ENCODE measurements around the gene TNS3. TPM values are rescaled to one million over a fixed set of nuclear protein-coding genes. Genes with fewer than 3 reads are reported as not detected.

Gene TNS3
- total and polyA plus RNA-seq, 10 donors, result 17.7 to 247 (median 147) TPM

DNA sequence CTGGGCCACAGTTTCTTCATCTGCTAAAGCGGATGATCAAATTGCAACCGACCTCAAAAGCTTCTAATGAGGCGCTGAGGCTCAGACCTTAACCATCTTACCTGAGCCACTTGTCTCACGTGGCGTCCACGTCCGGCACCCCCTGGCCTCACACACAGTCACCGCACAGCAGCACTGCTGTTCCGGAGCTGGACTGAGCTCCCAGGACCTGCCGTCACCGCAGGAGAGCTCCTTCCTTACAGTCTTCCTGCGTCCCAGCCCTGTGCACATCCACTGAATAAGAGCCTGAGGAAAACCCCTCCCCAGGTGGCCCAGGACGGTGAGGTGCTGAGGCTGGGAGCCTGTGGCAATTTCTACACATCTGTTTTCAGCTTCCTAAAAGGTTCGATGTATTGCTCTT, 35.7 kb downstream of the TNS3 start:
- intact Hi-C loops (cut with DNase I; ENCODE audit: low total_unique reads), result no loop called here
- no peaks in the 10 kb centered on the region for H3K27me3 ChIP-seq (replicated peaks in 1 of 7)
- H3K9me3 ChIP-seq, result no peaks in the 10 kb centered on the region
- no peak overlapping the region for H3K4me3 ChIP-seq
- H3K4me1 ChIP-seq, result peaks cover 0 to 70% (median 24%) of the 10 kb centered on the region in 6 donors
- DNase-seq, result peak; percentile 69
- WGBS, 5 donors, result 91 to 95% (median 93%) methylated on average over 14 of the region's 14 CpGs
- H3K36me3 ChIP-seq, result peaks cover 0 to 34% (median 0%) of the 10 kb centered on the region in 6 donors
- H3K27ac ChIP-seq, result no peak overlapping the region
- TF ChIP-seq POLR2AphosphoS5 (IDR thresholded peaks at IDR 0.05) (peak in 1 of 3 donors; percentile 21), POLR2A (IDR thresholded peaks at IDR 0.05) (no peak)
- TF ChIP-seq, protein P1, sequence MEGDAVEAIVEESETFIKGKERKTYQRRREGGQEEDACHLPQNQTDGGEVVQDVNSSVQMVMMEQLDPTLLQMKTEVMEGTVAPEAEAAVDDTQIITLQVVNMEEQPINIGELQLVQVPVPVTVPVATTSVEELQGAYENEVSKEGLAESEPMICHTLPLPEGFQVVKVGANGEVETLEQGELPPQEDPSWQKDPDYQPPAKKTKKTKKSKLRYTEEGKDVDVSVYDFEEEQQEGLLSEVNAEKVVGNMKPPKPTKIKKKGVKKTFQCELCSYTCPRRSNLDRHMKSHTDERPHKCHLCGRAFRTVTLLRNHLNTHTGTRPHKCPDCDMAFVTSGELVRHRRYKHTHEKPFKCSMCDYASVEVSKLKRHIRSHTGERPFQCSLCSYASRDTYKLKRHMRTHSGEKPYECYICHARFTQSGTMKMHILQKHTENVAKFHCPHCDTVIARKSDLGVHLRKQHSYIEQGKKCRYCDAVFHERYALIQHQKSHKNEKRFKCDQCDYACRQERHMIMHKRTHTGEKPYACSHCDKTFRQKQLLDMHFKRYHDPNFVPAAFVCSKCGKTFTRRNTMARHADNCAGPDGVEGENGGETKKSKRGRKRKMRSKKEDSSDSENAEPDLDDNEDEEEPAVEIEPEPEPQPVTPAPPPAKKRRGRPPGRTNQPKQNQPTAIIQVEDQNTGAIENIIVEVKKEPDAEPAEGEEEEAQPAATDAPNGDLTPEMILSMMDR (IDR thresholded peaks at IDR 0.05 in 8 of 11, conservative IDR thresholded peaks at IDR 0.05 in 3 of 11), result no peak

DNA sequence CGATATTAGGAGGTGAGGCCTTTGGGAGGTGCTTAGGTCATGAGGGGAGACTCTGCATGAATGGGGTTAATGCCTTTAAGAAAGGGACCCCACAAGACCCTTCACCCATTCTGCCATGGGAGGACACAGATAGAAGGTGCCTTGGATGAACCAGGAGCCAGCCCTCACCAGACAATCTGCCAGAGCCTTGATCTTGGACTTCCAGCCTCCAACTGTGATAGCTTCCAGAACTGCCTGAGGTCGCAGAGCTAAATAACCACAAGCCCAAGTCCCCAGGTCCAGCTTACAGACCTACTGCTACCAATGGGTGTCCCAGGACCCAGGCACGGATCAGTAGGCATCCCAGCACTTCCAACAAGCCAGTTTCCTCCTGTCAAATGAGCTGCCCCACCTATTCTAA, 37.5 kb downstream of the TNS3 start:
- 78 to 92% (median 82%) methylated on average over 3 of the region's 3 CpGs for WGBS, 5 donors
- Histone ChIP-seq H3K4me1 (peaks cover 0 to 76% (median 26%) of the 10 kb centered on the region in 6 donors), H3K4me3 (no peak overlapping the region), H3K9me3 (no peaks in the 10 kb centered on the region), H3K36me3 (peaks cover 0 to 34% (median 0%) of the 10 kb centered on the region in 6 donors), H3K27me3 (replicated peaks in 1 of 7) (no peaks in the 10 kb centered on the region), H3K27ac (peak overlapping the region in 5 of 8 donors; percentile 20 to 69 (median 34))
- peak; percentile 56 for DNase-seq
- intact Hi-C loops (cut with DNase I; ENCODE audit: low total_unique reads), result no loop called here
- TF ChIP-seq POLR2AphosphoS5 (IDR thresholded peaks at IDR 0.05) (no peak), POLR2A (IDR thresholded peaks at IDR 0.05) (no peak)
- TF ChIP-seq, protein P1 (IDR thresholded peaks at IDR 0.05 in 8 of 11, conservative IDR thresholded peaks at IDR 0.05 in 3 of 11), result no peak

DNA sequence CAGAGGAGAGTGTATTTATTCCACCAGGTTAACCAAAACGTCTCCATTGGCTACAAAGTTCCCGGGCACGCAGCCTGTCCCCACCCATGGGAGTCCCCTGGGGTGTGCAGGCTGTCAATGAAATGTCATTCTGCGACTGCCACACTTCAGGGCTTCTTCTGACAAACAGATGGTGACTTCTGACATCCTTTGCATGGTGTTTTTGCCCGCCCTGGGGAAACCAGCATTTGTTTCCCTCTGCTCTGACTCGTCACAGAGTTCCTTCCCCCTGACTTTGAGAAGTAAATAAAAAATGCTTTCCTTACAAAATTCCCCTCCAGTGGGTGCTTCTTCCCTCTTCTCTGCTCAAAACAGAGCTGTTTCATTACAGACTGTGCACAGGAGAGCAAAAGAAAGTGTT, 38.2 kb downstream of the TNS3 start:
- Histone ChIP-seq H3K27ac (peak overlapping the region in 7 of 8 donors; percentile 2 to 69 (median 34)), H3K9me3 (no peaks in the 10 kb centered on the region), H3K27me3 (replicated peaks in 1 of 7) (no peaks in the 10 kb centered on the region), H3K4me1 (peaks cover 0 to 79% (median 32%) of the 10 kb centered on the region in 6 donors), H3K36me3 (peaks cover 0 to 34% (median 0%) of the 10 kb centered on the region in 6 donors), H3K4me3 (no peak overlapping the region)
- DNase-seq, result peak; percentile 69
- intact Hi-C loops (cut with DNase I; ENCODE audit: low total_unique reads), result no loop called here
- 43 to 54% (median 47%) methylated on average over 6 of the region's 6 CpGs for WGBS, 5 donors
- TF ChIP-seq POLR2AphosphoS5 (IDR thresholded peaks at IDR 0.05), result peak in 1 of 3 donors; percentile 19
- TF ChIP-seq, protein P1 (IDR thresholded peaks at IDR 0.05 in 8 of 11, conservative IDR thresholded peaks at IDR 0.05 in 3 of 11), result no peak

DNA sequence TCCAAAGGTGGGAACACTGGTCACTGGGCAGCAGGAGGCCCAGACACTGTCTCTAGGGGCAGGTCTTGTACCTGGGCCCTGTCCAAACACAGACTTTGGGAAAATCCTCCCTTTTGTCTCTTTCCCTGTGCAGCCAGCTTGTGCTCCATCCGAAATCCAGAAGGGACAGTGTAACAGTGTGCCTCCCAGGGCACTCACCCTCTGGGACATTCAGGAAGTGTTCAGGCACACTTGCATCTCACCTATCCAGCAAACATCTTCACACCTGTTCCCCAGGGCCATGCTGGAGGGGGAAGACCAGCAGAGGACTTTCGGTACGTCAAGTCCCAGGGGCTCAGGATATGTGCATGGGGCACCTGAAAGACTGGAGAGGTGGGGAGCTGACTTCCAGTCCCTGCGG, 38.9 kb downstream of the TNS3 start:
- WGBS, 5 donors, result 86 to 96% (median 91%) methylated on average over 4 of the region's 4 CpGs
- Histone ChIP-seq H3K27me3 (replicated peaks in 1 of 7) (no peaks in the 10 kb centered on the region), H3K4me3 (no peak overlapping the region), H3K4me1 (peaks cover 0 to 80% (median 37%) of the 10 kb centered on the region in 6 donors), H3K27ac (peak overlapping the region in 6 of 8 donors; percentile 2 to 69 (median 30)), H3K9me3 (no peaks in the 10 kb centered on the region), H3K36me3 (peaks cover 0 to 34% (median 0%) of the 10 kb centered on the region in 6 donors)
- peak; percentile 57 for DNase-seq
- intact Hi-C loops (cut with DNase I; ENCODE audit: low total_unique reads), result no loop called here
- no peak for TF ChIP-seq POLR2AphosphoS5 (IDR thresholded peaks at IDR 0.05)
- TF ChIP-seq, protein P1 (IDR thresholded peaks at IDR 0.05 in 8 of 11, conservative IDR thresholded peaks at IDR 0.05 in 3 of 11), result no peak
- TF ChIP-seq POLR2A (IDR thresholded peaks at IDR 0.05), result no peak

All from spleen (tissue), 11 donors.